ENCODE measurements around the gene UBALD2. TPM values are rescaled to one million over a fixed set of nuclear protein-coding genes. Genes with fewer than 3 reads are reported as not detected.
A peak's percentile ranks its signal among the peaks of the same experiment; 100 is the strongest.

UBALD2 gene
- total and polyA plus RNA-seq, 2 of the 13 experiments (the other 11 are each of a cell fraction or from before 2014, with no cell fraction given) = 3.3 to 89.7 TPM

DNA sequence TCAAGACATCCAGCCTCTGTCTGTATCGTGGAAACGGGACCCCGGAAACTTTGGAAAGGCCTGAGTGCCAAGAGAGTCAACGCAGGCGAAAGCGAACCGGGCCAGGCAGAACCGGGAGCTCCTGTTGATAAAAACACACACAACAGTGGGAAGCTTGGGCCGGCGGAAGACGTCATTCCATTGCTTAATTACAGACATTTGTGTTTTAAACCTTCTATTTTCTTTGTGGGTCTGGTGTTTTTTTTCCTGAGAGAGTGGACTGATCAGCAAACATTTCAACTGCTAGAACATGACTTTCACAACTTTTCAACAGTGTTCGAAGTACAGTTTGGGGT lies 24.0 kb upstream of the UBALD2 start (continued):
- TF ChIP-seq, protein P1, sequence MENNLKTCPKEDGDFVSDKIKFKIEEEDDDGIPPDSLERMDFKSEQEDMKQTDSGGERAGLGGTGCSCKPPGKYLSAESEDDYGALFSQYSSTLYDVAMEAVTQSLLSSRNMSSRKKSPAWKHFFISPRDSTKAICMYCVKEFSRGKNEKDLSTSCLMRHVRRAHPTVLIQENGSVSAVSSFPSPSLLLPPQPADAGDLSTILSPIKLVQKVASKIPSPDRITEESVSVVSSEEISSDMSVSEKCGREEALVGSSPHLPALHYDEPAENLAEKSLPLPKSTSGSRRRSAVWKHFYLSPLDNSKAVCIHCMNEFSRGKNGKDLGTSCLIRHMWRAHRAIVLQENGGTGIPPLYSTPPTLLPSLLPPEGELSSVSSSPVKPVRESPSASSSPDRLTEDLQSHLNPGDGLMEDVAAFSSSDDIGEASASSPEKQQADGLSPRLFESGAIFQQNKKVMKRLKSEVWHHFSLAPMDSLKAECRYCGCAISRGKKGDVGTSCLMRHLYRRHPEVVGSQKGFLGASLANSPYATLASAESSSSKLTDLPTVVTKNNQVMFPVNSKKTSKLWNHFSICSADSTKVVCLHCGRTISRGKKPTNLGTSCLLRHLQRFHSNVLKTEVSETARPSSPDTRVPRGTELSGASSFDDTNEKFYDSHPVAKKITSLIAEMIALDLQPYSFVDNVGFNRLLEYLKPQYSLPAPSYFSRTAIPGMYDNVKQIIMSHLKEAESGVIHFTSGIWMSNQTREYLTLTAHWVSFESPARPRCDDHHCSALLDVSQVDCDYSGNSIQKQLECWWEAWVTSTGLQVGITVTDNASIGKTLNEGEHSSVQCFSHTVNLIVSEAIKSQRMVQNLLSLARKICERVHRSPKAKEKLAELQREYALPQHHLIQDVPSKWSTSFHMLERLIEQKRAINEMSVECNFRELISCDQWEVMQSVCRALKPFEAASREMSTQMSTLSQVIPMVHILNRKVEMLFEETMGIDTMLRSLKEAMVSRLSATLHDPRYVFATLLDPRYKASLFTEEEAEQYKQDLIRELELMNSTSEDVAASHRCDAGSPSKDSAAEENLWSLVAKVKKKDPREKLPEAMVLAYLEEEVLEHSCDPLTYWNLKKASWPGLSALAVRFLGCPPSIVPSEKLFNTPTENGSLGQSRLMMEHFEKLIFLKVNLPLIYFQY (CRISPR knock-in tag; IDR thresholded peaks at IDR 0.05; ENCODE audit: borderline replicate concordance) = peak; percentile 82; the same call in 1 of the 2 replicates
- no peak for TF ChIP-seq SRF (IDR thresholded peaks at IDR 0.05; ENCODE audit: low read depth, low read length)
- 0 out of 2 replicates have a peak, but pooled peaks have one; percentile 29 for TF ChIP-seq ZNF605 (CRISPR knock-in tag; IDR thresholded peaks at IDR 0.05)
- TF ChIP-seq CENPX (CRISPR knock-in tag; IDR thresholded peaks at IDR 0.05) = no peak
- 0 out of 2 replicates have a peak, but pooled peaks have one; percentile 62 for TF ChIP-seq ZUFSP (CRISPR knock-in tag; IDR thresholded peaks at IDR 0.05; ENCODE audit: borderline replicate concordance)
- TF ChIP-seq, protein P2, sequence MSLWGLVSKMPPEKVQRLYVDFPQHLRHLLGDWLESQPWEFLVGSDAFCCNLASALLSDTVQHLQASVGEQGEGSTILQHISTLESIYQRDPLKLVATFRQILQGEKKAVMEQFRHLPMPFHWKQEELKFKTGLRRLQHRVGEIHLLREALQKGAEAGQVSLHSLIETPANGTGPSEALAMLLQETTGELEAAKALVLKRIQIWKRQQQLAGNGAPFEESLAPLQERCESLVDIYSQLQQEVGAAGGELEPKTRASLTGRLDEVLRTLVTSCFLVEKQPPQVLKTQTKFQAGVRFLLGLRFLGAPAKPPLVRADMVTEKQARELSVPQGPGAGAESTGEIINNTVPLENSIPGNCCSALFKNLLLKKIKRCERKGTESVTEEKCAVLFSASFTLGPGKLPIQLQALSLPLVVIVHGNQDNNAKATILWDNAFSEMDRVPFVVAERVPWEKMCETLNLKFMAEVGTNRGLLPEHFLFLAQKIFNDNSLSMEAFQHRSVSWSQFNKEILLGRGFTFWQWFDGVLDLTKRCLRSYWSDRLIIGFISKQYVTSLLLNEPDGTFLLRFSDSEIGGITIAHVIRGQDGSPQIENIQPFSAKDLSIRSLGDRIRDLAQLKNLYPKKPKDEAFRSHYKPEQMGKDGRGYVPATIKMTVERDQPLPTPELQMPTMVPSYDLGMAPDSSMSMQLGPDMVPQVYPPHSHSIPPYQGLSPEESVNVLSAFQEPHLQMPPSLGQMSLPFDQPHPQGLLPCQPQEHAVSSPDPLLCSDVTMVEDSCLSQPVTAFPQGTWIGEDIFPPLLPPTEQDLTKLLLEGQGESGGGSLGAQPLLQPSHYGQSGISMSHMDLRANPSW (CRISPR knock-in tag; IDR thresholded peaks at IDR 0.05; ENCODE audit: borderline replicate concordance) = peak; percentile 29; the same call in 1 of the 2 replicates
- TF ChIP-seq, protein P3, sequence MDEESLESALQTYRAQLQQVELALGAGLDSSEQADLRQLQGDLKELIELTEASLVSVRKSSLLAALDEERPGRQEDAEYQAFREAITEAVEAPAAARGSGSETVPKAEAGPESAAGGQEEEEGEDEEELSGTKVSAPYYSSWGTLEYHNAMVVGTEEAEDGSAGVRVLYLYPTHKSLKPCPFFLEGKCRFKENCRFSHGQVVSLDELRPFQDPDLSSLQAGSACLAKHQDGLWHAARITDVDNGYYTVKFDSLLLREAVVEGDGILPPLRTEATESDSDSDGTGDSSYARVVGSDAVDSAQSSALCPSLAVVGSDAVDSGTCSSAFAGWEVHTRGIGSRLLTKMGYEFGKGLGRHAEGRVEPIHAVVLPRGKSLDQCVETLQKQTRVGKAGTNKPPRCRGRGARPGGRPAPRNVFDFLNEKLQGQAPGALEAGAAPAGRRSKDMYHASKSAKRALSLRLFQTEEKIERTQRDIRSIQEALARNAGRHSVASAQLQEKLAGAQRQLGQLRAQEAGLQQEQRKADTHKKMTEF (CRISPR knock-in tag; IDR thresholded peaks at IDR 0.05) = 0 out of 2 replicates have a peak, but pooled peaks have one; percentile 9
- TF ChIP-seq ZFP82 (CRISPR knock-in tag; IDR thresholded peaks at IDR 0.05; ENCODE audit: borderline replicate concordance) = 0 out of 2 replicates have a peak, but pooled peaks have one; percentile 11
- TF ChIP-seq ZNF800 (CRISPR knock-in tag; IDR thresholded peaks at IDR 0.05) = 0 out of 2 replicates have a peak, but pooled peaks have one; percentile 10
- TF ChIP-seq, protein P4, sequence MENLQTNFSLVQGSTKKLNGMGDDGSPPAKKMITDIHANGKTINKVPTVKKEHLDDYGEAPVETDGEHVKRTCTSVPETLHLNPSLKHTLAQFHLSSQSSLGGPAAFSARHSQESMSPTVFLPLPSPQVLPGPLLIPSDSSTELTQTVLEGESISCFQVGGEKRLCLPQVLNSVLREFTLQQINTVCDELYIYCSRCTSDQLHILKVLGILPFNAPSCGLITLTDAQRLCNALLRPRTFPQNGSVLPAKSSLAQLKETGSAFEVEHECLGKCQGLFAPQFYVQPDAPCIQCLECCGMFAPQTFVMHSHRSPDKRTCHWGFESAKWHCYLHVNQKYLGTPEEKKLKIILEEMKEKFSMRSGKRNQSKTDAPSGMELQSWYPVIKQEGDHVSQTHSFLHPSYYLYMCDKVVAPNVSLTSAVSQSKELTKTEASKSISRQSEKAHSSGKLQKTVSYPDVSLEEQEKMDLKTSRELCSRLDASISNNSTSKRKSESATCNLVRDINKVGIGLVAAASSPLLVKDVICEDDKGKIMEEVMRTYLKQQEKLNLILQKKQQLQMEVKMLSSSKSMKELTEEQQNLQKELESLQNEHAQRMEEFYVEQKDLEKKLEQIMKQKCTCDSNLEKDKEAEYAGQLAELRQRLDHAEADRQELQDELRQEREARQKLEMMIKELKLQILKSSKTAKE (CRISPR knock-in tag; IDR thresholded peaks at IDR 0.05; ENCODE audit: borderline replicate concordance) = no peak
- TF ChIP-seq SAP130 (CRISPR knock-in tag; IDR thresholded peaks at IDR 0.05; ENCODE audit: low read depth) = 0 out of 2 replicates have a peak, but pooled peaks have one; percentile 10
- no peak for TF ChIP-seq GLI4 (CRISPR knock-in tag; IDR thresholded peaks at IDR 0.05; ENCODE audit: borderline replicate concordance)
- no peak for TF ChIP-seq IKZF4 (CRISPR knock-in tag; IDR thresholded peaks at IDR 0.05; ENCODE audit: borderline replicate concordance, low read depth, not compliant biosample characterization)
- TF ChIP-seq ZFYVE20 (CRISPR knock-in tag; IDR thresholded peaks at IDR 0.05; ENCODE audit: borderline replicate concordance, low read depth) = no peak

All from HepG2 (cell line).